Measurements from ENCODE around the gene USP10. TPM values are rescaled to one million over a fixed set of nuclear protein-coding genes. Genes with fewer than 3 reads are reported as not detected.

Gene USP10
- total RNA-seq, 6 experiments from 2014 or later: 41.5 to 53.2 (median 44.6) TPM

GRCh38 chr16:84725481-84726078 lies 25.8 kb downstream of the USP10 start:
- DNase-seq (peak in 1 of 3 donors; percentile 37), ATAC-seq (peak in 3 of 4 donors; percentile 11 to 35 (median 23))
- Histone ChIP-seq H3K9me3 (no peaks in the 10 kb centered on the region), H3K4me3 (no peak overlapping the region), H3K36me3 (no peaks in the 10 kb centered on the region), H3K27ac (no peak overlapping the region), H3K27me3 (no peaks in the 10 kb centered on the region), H3K4me1 (peaks cover 0 to 56% (median 14%) of the 10 kb centered on the region in 4 donors)
- no peak for TF ChIP-seq POLR2A (IDR thresholded peaks at IDR 0.05)
- TF ChIP-seq, protein P1, sequence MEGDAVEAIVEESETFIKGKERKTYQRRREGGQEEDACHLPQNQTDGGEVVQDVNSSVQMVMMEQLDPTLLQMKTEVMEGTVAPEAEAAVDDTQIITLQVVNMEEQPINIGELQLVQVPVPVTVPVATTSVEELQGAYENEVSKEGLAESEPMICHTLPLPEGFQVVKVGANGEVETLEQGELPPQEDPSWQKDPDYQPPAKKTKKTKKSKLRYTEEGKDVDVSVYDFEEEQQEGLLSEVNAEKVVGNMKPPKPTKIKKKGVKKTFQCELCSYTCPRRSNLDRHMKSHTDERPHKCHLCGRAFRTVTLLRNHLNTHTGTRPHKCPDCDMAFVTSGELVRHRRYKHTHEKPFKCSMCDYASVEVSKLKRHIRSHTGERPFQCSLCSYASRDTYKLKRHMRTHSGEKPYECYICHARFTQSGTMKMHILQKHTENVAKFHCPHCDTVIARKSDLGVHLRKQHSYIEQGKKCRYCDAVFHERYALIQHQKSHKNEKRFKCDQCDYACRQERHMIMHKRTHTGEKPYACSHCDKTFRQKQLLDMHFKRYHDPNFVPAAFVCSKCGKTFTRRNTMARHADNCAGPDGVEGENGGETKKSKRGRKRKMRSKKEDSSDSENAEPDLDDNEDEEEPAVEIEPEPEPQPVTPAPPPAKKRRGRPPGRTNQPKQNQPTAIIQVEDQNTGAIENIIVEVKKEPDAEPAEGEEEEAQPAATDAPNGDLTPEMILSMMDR (IDR thresholded peaks at IDR 0.05): no peak
- 57% methylated on average over 8 of the region's 9 CpGs for WGBS (ENCODE audit: insufficient coverage, low coverage, low lambda C conversion rate, missing lambda C conversion rate)
- intact Hi-C loops (cut with DNase I): loop anchor here (5.0 to 10.0 kb wide), 3 partner anchors 51 to 211 kb away; no protein-coding TSS in a partner anchor

DNA sequence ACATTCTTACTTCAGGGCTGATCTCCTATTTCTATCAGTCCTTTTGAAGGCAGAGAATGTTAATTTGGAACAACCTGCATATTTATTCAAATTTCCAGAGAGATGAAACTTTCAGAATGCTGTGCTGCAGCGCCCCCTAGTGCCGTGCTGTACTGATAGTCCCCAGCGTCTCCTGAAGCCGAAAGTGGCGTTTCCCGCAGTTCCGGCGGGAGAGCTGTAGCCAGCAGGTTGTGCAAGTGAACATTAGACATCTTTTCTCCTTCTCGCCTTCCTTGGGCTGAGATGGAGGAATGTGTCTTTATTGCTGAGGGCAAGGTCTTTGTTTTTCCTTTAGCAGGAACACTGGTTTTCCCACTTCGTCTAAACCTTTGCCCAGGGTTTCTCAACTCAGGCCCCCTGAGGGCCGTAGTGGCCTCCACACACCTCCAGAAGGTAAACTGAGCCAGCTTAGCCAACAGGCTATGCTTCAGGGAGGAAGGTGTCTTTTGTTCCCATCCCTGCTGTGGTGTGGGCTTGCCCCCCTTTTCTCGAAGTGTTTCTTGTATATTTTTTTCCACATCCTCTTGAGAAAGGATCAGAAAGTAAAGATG lies 26.4 kb downstream of the USP10 start:
- H3K4me3 ChIP-seq: no peak overlapping the region
- no peaks in the 10 kb centered on the region for H3K9me3 ChIP-seq
- no peaks in the 10 kb centered on the region for H3K36me3 ChIP-seq
- H3K27me3 ChIP-seq: no peaks in the 10 kb centered on the region
- 5% methylated on average over 12 of the region's 12 CpGs for WGBS (ENCODE audit: insufficient coverage, low coverage, low lambda C conversion rate, missing lambda C conversion rate)
- no peak overlapping the region for H3K27ac ChIP-seq
- no peak for TF ChIP-seq POLR2A (IDR thresholded peaks at IDR 0.05)
- TF ChIP-seq, protein P1 (IDR thresholded peaks at IDR 0.05): peak; percentile 93 to 99 (median 96)
- ATAC-seq (peak; percentile 86 to 91 (median 88)), DNase-seq (peak; percentile 86 to 89 (median 88))
- H3K4me1 ChIP-seq: peaks cover 0 to 56% (median 15%) of the 10 kb centered on the region in 4 donors
- intact Hi-C loops (cut with DNase I): loop anchor here (5.0 to 10.0 kb wide), 3 partner anchors 51 to 211 kb away; no protein-coding TSS in a partner anchor

- Histone ChIP-seq H3K9me3 (no peaks in the 10 kb centered on the region), H3K4me1 (peaks cover 0 to 56% (median 15%) of the 10 kb centered on the region in 4 donors), H3K36me3 (no peaks in the 10 kb centered on the region), H3K27me3 (no peaks in the 10 kb centered on the region), H3K4me3 (no peak overlapping the region), H3K27ac (peak overlapping the region in 1 of 3 donors; percentile 24)
- TF ChIP-seq, protein P1 (IDR thresholded peaks at IDR 0.05): no peak
- TF ChIP-seq POLR2A (IDR thresholded peaks at IDR 0.05): no peak
- WGBS (ENCODE audit: insufficient coverage, low coverage, low lambda C conversion rate, missing lambda C conversion rate): 27% methylated on average over 13 of the region's 14 CpGs
- peak; percentile 16 to 49 (median 39) for ATAC-seq
- intact Hi-C loops (cut with DNase I): loop anchor here (5.0 to 10.0 kb wide), 3 partner anchors 52 to 212 kb away; no protein-coding TSS in a partner anchor
- peak in 2 of 3 donors; percentile 31 to 47 for DNase-seq
Observed at GRCh38 chr16:84726669-84727467, 27.1 kb downstream of the USP10 start.

- peak in 1 of 3 donors; percentile 15 for DNase-seq
- TF ChIP-seq, protein P1 (IDR thresholded peaks at IDR 0.05): no peak
- TF ChIP-seq POLR2A (IDR thresholded peaks at IDR 0.05): no peak
- Histone ChIP-seq H3K4me1 (peaks cover 4 to 65% (median 20%) of the 10 kb centered on the region in 4 donors), H3K27me3 (no peaks in the 10 kb centered on the region), H3K9me3 (no peaks in the 10 kb centered on the region), H3K27ac (no peak overlapping the region), H3K36me3 (no peaks in the 10 kb centered on the region), H3K4me3 (no peak overlapping the region)
- no peak for ATAC-seq
- intact Hi-C loops (cut with DNase I): loop anchor here (5.0 to 10.0 kb wide), 3 partner anchors 54 to 214 kb away; no protein-coding TSS in a partner anchor
- WGBS (ENCODE audit: insufficient coverage, low coverage, low lambda C conversion rate, missing lambda C conversion rate): 85% methylated on average over 8 of the region's 10 CpGs
Observed at GRCh38 chr16:84728853-84729424, 29.1 kb downstream of the USP10 start.
